Ramos (cell line): ENCODE results near the gene SLC7A8.

Source experiments
- in situ Hi-C: fragments of 300-500 bp; cut with MboI; formaldehyde crosslinking; loops from one replicate; pipeline ENCODE4 v1.14.3; 2022; ENCODE audit warnings: low sequenced_read_pairs; ENCODE audit not compliant: unreplicated experiment

SLC7A8 gene

DNA sequence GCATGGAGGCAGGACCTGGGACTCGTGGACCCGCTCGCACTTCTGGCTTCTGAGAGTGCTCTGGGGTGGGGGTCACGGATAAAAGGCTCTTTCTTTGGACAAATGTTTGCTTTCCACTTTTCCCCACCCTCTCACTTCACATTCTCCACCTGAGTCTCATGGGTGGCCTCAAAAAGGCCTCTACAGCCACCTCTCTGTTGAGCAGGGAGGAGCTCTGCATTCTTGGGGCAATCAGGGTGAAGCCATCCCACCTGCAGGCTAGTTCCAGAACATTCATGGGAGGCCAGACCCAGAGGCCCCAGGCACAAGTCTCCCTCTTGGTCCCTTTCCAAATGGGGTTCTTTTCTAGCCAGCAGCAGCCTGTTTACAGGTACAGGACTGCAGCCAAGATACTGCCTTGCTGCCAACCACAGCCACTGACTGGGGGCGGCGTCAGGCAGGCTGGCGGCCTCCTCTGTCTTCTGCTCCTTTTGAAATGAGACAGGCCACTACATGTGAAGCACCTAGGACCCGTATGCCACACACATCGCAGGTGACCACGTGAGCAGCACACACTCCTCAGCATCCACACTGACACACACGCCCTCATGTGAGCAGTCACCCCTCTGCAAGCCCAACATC, 46.2 kb downstream of the SLC7A8 start:
- in situ Hi-C loops: no loop called here

DNA sequence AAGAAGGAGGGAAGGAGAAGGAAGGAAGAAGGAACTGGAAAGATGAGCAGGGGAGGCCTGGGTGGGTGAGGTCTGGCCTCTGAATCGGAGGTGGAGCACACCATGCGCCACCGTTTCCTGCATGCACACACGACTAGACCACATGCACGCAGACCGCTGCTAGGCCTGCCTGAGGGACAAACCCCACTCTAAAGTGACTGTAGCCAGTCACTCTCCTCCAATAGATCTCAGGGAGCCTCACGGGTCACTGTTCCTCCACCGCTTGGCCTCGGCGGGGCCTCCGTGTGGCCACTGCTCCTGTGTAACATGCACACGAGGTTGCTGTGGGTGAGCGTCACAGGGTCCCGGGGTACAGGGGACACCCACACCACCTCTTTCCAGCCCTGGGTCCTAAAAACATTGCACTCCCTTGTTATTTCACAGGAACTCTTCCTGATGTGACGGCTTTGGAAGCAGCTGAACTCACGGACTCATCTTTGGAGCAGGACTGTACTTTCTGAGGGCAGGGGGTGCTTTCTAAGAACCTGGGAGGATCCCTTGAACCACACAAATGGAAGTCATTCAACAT, 46.8 kb downstream of the SLC7A8 start:
- in situ Hi-C loops: no loop called here

DNA sequence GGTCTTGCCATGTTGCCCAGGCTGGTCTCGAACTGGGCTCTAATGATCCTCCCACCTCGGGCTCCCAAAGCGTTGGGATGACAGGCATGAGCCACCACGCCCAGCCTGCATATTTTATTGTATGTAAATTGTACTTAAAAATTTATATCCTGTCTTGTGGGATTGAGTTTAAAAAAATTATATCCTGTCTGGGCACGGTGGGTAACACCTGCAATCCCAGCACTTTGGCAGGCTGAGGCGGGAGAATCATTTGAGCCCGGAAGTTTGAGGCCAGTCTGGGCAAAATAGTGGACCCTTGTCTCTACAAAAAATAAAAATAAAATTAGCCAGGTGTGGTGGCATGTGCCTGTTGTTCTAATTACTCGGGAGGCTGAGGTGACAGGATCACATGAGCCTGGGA, 50.5 kb downstream of the SLC7A8 start:
- in situ Hi-C loops: no loop called here

DNA sequence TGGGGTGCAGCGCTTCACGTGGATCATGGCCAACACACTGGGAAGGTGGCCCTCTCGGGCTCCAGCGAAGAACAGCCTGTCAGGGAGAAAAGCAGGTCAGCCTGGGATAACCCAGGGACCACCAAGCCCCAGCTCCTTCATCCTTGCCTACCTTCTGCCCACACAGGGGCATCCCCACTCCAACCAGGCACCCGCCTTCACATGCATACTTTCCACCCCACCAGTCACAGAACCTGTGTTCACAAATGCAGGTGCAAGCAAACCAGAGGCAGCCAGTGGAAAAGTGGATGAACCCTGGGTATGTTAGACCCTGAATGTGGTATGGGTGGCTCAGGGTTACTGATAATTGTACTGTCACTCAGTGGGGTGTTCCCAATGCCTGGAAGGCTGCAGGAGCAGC, 52.0 kb downstream of the SLC7A8 start:
- in situ Hi-C loops: no loop called here

DNA sequence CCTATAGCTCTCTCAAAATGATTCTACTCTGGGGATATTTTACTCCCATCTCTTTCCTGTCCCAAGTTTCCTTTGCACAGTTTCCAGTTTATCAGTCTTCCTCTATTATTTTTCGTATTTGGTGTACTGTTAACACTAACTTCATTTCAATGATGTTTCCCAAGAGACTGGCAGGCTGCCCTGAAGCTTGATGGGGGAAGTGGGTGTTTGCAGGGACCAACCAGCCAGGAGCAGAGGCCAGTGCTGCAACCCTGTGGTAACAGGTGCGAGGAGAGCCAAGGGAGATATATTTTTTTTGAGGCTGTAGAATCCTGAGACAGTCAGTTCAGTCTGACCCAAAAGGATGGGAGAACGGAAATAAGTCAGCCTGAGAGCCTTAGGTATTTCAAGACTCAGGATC, 52.6 kb downstream of the SLC7A8 start:
- in situ Hi-C loops: no loop called here

DNA sequence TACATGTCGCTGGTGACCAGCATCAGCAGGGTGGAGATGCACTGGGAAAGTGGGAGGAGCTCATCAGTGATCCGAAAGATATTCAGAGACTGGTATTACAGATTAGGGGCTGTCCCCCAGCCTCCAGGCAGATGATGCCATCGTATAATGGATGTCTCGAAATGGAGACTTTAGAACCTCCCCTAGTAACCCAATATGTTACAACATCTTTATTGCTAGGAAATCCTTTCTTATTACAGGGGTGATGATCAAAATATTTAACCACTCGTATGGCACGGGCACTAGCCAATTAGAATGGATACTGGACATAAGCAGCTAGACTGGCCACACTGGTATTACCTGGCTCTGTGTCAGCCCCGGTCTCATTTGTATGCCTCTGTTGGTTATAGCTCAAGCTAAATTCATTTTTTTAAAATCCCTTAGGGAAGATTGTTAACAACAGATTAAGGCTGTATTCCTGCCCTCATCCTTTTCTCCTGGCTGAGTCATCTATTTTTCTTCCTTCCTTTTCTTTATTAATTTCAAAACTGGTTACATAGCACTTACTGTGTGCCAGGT, 53.6 kb downstream of the SLC7A8 start:
- in situ Hi-C loops: no loop called here

DNA sequence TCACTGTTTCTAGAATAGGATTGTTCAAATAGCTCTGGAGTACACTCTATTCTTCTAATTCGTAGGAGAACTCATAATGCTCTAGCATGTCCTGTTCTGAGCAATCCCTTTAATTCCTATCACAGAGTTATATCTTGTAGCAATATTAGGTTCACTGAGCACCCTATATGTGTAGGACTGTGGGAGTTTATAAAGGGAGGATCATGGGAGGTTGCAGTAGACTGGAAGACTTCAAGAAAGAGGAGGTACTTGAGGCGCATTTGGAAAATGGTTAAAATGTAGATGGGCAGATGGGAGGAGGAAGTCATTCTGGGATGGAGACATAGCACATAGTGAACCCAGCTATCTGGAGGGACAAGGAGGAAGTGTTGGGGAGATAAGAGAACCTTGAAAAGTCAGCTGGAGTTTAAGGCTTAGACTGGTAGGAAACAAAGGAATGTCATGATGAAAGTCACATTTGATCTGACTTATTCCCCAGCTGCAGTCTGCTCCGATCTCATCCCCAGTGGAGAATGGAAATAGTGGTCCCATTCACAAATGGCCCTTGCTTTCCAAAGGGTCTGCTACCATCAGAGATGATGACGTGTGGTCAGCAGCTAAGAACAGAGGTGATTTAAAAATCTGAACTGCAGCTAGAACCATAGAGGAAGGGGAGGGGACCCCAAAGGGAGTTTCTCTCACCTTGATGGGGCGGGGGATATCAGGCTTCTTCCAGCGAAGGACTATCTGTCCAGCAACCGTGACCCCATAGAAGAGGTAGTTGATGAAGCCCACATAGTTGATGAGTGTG, 54.3 kb downstream of the SLC7A8 start:
- in situ Hi-C loops: no loop called here

DNA sequence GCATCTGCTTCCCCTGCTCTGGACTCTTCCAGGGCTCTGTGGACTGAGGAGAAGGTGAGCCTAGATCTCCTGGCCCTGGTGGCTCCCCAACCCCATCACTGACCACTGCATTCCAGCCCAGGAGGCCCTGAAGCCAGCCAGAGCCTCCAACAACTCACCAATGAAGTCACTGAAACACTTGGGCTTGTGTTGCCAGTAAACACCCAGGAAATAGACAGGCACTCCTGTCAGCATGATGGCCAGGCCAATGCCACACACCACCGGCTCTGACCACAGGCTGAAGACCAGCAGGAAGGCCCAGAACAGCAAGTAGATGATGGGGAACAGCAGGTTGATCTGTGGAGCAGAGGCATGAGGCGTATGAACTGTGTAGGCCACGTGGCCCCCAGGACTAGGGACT, 55.6 kb downstream of the SLC7A8 start:
- in situ Hi-C loops: no loop called here

DNA sequence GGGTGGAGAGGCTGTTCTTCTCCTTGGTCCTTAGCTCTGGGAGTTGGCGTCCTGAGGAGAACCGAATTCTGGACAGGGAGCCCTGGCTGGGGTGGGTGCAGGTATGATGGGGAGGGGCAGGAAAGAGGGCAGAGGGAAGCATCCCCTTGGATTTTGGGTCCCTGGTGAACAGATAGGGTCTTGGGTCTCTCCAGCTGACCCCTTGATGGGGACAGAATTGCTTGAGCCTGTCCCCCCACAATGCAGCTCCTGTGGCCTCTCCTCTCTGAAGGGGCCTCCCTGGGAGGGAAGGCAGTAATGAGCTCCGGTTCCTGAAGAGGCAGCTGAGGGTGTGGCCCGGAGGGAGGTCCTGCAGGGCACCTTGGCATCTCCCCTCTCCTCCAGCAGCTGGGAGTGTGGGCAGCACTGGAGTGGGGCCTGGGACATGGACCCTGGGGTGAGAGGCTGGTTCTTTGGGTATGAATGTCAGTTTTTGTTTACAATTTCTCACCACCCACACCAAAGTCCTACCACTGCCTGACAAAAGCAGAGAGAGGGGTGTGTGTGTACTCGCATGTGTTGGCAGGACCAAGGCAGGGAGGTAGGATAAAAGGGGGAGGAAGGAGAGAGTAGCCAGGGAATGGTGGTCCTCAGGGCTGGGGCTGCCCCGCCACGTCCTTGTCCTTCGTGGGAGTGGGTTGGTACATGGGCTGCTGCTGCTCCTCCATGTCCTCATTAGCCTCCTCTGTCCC, 56.7 kb downstream of the SLC7A8 start:
- in situ Hi-C loops: no loop called here

DNA sequence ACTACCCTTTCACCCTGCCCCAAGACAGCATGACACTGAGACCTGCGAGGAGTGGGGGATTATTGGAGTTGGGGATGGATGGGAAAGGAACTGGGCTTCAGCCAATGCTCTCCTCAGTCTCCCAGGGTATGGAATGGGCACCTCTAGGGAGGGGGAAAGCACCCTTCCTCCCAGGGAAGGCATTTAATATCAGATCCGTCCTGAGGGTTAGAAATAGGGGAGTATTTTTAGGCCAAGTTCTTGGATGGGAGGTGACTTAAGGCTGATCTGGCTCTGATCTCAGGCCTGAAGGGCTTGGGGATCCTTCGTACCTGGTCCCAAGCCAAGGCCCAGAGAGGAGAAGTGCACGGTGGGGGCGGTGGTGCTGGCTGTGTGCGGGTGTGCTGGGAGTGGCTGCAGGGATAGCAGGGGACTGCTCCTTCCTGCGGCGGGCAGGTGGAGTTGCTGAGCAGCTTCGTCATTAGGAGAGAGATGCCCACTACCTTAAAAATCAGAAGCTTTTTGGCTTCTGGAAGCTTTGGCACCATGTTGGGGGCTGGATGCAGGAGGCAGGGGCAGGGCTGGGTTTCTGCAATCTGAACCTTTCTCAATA, 57.4 kb downstream of the SLC7A8 start:
- in situ Hi-C loops: no loop called here

DNA sequence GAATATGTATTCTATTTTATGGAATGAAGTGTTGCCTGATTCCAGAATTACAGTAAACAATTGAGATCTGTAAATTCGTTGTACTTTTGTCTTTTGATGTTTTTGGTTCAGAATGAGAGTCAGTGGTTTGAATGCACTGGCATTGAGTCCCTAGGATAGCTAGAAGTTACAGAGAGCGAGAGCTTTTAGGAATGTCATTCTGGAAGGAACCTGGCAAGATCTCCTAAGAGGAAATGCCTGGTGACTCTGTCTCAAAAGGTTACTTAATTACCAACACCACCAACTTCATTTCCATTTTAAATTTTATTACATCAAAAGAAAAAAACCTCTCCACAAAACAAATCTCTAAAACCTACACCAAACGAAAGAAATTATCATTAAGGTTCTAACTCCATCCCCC, 58.4 kb downstream of the SLC7A8 start:
- in situ Hi-C loops: no loop called here

DNA sequence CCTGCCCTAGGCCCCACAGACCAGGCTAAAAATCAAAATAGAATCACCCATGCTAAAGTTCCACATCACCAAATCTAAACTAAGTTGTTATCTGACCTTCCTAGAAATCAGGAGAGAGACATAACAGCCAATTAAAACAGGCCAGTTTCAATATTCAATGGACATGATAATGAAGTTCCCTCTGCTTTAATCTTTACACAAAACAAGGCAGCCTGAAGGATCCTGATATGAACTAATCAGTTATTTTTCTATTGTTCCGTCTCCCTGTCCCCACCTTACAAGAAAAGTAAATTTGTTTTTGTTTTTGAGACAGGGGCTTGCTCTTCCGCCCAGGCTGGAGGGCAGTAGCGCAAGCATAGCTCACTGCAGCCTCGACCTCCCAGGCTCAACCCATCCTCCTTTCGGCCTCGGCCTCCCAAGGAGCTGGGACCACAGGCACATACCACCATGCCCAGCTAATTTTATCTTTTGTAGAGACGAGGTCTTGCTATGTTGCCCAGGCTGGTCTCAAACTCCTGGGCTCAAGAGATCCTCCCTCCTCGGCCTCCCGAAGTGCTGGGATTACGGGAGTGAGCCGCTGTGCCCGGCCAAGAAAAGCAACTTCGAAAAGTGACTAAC, 59.0 kb downstream of the SLC7A8 start:
- in situ Hi-C loops: no loop called here

DNA sequence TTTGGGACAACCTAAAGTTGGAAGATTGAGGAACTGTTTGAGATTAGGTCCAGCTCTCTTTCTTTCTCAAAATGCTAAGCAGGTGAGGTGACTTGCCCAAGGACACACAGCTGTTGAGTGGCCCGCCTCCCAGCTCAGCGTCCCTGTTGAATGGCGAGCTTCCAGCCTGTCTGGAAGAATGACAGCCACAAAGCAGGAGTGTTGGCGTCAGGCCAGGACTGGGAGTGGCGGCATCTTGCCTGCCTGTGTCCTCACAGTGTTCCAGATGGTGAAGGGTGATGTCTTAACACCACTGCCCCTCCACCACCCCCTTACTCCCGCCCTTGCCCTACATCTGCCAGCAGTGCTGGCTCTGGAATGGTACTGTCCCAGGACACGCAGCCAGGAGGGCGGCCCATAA, 60.0 kb downstream of the SLC7A8 start:
- in situ Hi-C loops: no loop called here

DNA sequence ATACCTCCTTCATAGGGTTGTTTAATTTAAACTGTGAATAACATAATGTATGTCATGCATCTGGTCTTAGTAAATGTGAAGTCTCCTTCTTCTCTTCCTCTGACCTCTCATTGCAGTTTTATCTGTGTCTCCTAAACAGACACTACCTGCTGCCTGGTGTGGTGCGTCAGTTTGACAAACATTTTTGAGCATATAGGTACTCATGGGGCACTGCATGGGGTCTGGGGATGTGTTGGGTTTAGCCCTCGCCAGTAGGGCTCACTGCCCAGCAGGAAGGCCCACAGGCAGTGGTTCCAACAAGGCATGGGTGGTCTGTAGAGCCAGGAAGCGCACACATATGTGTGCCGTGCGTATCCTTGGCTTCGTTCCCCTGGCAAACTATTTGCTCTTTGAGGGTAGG, 61.4 kb downstream of the SLC7A8 start:
- in situ Hi-C loops: no loop called here

DNA sequence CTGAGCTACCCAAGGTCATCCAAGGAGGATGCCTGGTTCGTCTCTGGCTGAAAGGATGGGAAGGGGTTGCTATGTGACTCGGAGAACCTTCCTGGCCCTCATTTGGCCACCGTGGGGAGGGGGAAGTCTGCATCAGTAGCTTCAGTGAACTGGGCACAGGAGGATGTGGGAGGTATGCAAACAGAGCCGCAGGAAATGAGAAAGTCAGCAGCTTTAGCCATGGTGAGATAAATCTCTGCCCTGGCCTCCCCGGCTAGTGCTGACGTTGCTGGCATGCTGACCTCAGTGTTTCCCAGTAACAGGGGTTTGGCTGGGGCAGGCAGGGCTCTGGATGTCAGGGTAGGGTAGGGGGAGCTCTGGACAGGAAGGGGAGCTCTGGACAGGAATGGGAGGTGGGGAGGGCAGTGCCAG, 62.1 kb downstream of the SLC7A8 start:
- in situ Hi-C loops: no loop called here

DNA sequence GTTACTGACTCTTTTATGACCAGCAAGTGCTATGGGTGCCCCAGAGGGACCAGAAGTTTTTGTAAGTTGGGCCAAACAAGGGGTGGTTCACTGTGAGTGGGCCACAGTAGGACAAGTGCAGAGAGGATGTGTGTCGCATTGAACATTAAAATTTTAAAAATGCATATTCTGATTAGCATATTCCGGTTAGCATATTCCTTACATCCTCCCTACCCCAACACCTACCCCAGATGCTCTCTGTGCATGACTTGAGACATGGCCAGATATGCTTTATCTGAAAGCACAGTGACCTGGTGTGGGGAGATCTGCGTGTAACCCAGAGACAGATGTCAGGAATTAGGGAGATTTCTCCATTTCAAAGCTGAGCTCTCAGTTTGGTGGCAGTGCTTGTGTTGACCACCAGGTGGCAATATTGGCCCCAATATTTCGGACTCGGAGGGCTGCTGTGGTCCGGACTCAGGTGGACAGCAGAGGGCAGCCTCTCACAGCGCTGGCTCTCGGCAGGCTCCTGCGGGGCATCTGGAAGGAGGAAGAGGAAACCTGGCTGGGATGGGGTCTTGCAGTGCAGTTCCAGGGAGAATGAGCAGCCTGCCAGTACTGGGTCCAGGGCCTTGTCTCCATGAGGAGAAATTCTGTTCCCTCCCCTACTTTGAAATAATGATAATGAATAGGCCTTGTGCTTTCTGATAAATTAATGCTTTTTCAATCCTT, 62.8 kb downstream of the SLC7A8 start:
- in situ Hi-C loops: no loop called here

DNA sequence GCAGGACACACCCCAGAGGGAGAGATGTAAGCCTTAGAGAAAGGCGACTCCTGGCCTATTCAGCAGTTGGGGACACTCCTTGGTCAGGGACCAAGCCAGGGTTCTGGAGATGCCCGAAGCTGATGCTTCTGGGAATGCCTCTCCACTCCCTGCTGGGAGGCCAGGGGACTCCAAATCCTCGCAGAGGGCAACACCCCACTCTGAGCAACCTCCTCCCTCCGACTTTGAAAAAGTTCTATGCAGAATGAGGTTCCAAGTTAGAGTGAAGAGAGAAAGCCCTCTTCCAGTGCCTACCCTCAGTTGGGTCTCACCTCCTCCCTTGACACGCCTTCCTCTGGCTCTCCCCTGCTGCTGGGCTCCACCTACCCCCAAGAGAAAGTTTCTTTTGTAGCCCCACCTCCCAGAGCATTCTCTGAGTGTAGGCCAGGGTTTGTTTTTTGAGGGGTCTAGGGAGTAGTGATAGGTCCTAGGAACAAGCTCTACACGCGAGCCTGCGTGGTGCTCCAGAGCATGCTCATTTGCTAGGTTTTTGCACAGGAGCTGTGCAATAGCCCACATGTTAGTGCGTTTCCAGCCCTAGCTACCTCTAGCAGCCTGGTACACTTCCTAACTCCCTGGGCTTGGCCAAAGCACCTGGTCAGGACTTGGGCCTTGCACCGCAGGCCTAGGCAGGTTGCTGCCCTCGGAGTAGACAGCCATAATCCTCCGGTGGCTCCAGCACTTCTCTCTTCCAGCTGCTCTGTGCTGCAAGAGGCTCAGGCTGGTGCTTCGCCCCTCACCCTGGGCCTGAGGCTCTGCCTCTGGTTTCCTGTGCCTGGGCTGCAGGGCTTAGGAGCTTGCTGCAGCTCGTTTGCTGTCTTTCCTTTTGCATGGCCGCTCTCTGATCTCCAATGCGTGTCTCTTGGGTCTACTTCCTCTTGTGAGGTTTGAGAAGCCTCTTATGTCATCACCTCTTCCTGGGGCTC, 63.8 kb downstream of the SLC7A8 start:
- in situ Hi-C loops: no loop called here
